ENCODE measurements around the gene SINHCAF. TPM values are rescaled to one million over a fixed set of nuclear protein-coding genes. Genes with fewer than 3 reads are reported as not detected.
"Not testable (repeated sequence)": the region's sequence is repeated elsewhere in the genome, so short reads cannot be mapped to it uniquely, and the experiment has no call there.

Gene SINHCAF
- total RNA-seq, 1 experiment from 2014 or later, result 139 TPM

GRCh38 chr12:31259136-31259886 lies 66.6 kb downstream of the SINHCAF start:
- H3K36me3 Mint-ChIP-seq (ENCODE audit: insufficient read depth, unreplicated experiment), result no peaks in the 10 kb centered on the region
- intact Hi-C loops (cut with micrococcal nuclease), result no loop called here
- no peak for DNase-seq (ENCODE audit: unreplicated experiment)
- H3K27me3 Mint-ChIP-seq (ENCODE audit: insufficient read depth, unreplicated experiment), result peaks cover 15% of the 10 kb centered on the region
- no peak overlapping the region for H3K4me3 Mint-ChIP-seq (ENCODE audit: unreplicated experiment)
- CTCF ChIA-PET, result interaction anchor here (0.6 to 11.5 kb wide), 7 partner anchors 11 to 408 kb away, joined by 3 to 134 read pairs (median 4); no protein-coding TSS in a partner anchor
- BruUV-seq (replicated peaks), result no TSS peak
- POLR2A ChIA-PET, result no interaction called here
- no peaks in the 10 kb centered on the region for H3K4me1 Mint-ChIP-seq (ENCODE audit: insufficient read depth, unreplicated experiment)
- H3K27ac Mint-ChIP-seq (ENCODE audit: low read depth, unreplicated experiment), result no peak overlapping the region
- TF ChIP-seq CTCF (IDR thresholded peaks at IDR 0.05; ENCODE audit: unreplicated experiment), result no peak
- no peaks in the 10 kb centered on the region for H3K9me3 Mint-ChIP-seq (ENCODE audit: unreplicated experiment)

GRCh38 chr12:31257784-31258183 lies 68.2 kb downstream of the SINHCAF start:
- no peak overlapping the region for H3K4me3 Mint-ChIP-seq (ENCODE audit: unreplicated experiment)

GRCh38 chr12:31251707-31252611 lies 74.0 kb downstream of the SINHCAF start:
- intact Hi-C loops (cut with micrococcal nuclease); DNase-seq (ENCODE audit: unreplicated experiment); H3K4me1 Mint-ChIP-seq (ENCODE audit: insufficient read depth, unreplicated experiment); H3K27ac Mint-ChIP-seq (ENCODE audit: low read depth, unreplicated experiment); BruUV-seq (replicated peaks); H3K9me3 Mint-ChIP-seq (ENCODE audit: unreplicated experiment); H3K36me3 Mint-ChIP-seq (ENCODE audit: insufficient read depth, unreplicated experiment): not testable (repeated sequence)
- peak; percentile 30 for TF ChIP-seq CTCF (IDR thresholded peaks at IDR 0.05; ENCODE audit: unreplicated experiment)
- Mint-ChIP-seq H3K4me3 (ENCODE audit: unreplicated experiment) (peak overlapping the region; percentile 33), H3K27me3 (ENCODE audit: insufficient read depth, unreplicated experiment) (peaks cover 29% of the 10 kb centered on the region)
- POLR2A ChIA-PET, result interaction anchor here (0.6 to 1.7 kb wide), 6 partner anchors 9 to 386 kb away, joined by 3 to 11 read pairs (median 3); no protein-coding TSS in a partner anchor
- CTCF ChIA-PET, result interaction anchor here (0.6 to 3.4 kb wide), 10 partner anchors 9 to 389 kb away, joined by 3 to 65 read pairs (median 4); no protein-coding TSS in a partner anchor

More at GRCh38 chr12:31257784-31258183, 68.2 kb downstream of the SINHCAF start:
- BruUV-seq (replicated peaks), result no TSS peak
- CTCF ChIA-PET, result interaction anchor here (0.6 to 11.5 kb wide), 3 partner anchors 12 to 617 kb away, joined by 3 to 134 read pairs (median 4); no protein-coding TSS in a partner anchor
- Mint-ChIP-seq H3K9me3 (ENCODE audit: unreplicated experiment) (no peaks in the 10 kb centered on the region), H3K4me1 (ENCODE audit: insufficient read depth, unreplicated experiment) (no peaks in the 10 kb centered on the region), H3K27ac (ENCODE audit: low read depth, unreplicated experiment) (no peak overlapping the region), H3K27me3 (ENCODE audit: insufficient read depth, unreplicated experiment) (peaks cover 29% of the 10 kb centered on the region), H3K36me3 (ENCODE audit: insufficient read depth, unreplicated experiment) (no peaks in the 10 kb centered on the region)
- intact Hi-C loops (cut with micrococcal nuclease), result no loop called here
- POLR2A ChIA-PET, result no interaction called here
- no peak for TF ChIP-seq CTCF (IDR thresholded peaks at IDR 0.05; ENCODE audit: unreplicated experiment)
- no peak for DNase-seq (ENCODE audit: unreplicated experiment)

GRCh38 chr12:31250179-31250578 lies 75.8 kb downstream of the SINHCAF start:
- BruUV-seq (replicated peaks), result no TSS peak
- TF ChIP-seq CTCF (IDR thresholded peaks at IDR 0.05; ENCODE audit: unreplicated experiment), result no peak
- peaks cover 6% of the 10 kb centered on the region for H3K4me1 Mint-ChIP-seq (ENCODE audit: insufficient read depth, unreplicated experiment)
- DNase-seq (ENCODE audit: unreplicated experiment), result no peak
- H3K4me3 Mint-ChIP-seq (ENCODE audit: unreplicated experiment), result no peak overlapping the region
- H3K27ac Mint-ChIP-seq (ENCODE audit: low read depth, unreplicated experiment), result no peak overlapping the region
- no peaks in the 10 kb centered on the region for H3K36me3 Mint-ChIP-seq (ENCODE audit: insufficient read depth, unreplicated experiment)
- intact Hi-C loops (cut with micrococcal nuclease), result no loop called here
- peaks cover 16% of the 10 kb centered on the region for H3K27me3 Mint-ChIP-seq (ENCODE audit: insufficient read depth, unreplicated experiment)
- POLR2A ChIA-PET, result interaction anchor here (0.9 to 1.7 kb wide), 2 partner anchors 22 kb away, joined by 3 to 11 read pairs; no protein-coding TSS in a partner anchor
- CTCF ChIA-PET, result interaction anchor here (0.6 to 3.4 kb wide), 6 partner anchors 10 to 1159 kb away, joined by 3 to 65 read pairs (median 10); no protein-coding TSS in a partner anchor
- no peaks in the 10 kb centered on the region for H3K9me3 Mint-ChIP-seq (ENCODE audit: unreplicated experiment)
